Naive thymus-derived CD4-positive, alpha-beta T cell (primary cell): Measurements from ENCODE around the gene PSORS1C2. TPM values are rescaled to one million over a fixed set of nuclear protein-coding genes. Genes with fewer than 3 reads are reported as not detected.

ENCODE experiments used
- polyA plus RNA-seq, 2 donors: library from polyadenylated mRNA; unstranded; fragments of 300-500 nt; fragmentation: Illumina TruSeq; gene quantifications; one replicate each; pipeline ENCODE4 v1.2.3, GENCODE V29; 2021
- total RNA-seq, 6 experiments: library from RNA in 5 of 6; stranded (reverse) in 5 of 6; gene quantifications; 1 replicate in 5 of 6; 2 replicates in 1 of 6; pipeline ENCODE4 v1.2.3 and lab custom pipeline; 2021 to 2026

PSORS1C2 gene
- total and polyA plus RNA-seq, 7 experiments from 2014 or later, result not detected

Other genes starting within 250 kb of the PSORS1C2 start
- 10 to 100 TPM; 18.8 to 42.3 (median 32.2) TPM for gene GTF2H4, start 230.9 kb downstream of the PSORS1C2 start, total RNA-seq
- 10 to 100 TPM in 1 of 2 donors, 1 to 10 TPM in 1; 8.0 to 12.1 TPM for gene GTF2H4, start 230.9 kb downstream of the PSORS1C2 start, polyA plus RNA-seq
- gene VARS2, start 224.8 kb downstream of the PSORS1C2 start, total RNA-seq, result 10 to 100 TPM; 22.2 to 47.3 (median 37.9) TPM
- gene VARS2, start 224.8 kb downstream of the PSORS1C2 start, polyA plus RNA-seq, result 10 to 100 TPM; 17.1 to 18.9 TPM
- gene SFTA2, start 206.9 kb downstream of the PSORS1C2 start, total RNA-seq, result not detected
- gene SFTA2, start 206.9 kb downstream of the PSORS1C2 start, polyA plus RNA-seq, result under 1 TPM in 1 of 2 donors, not detected in 1; 0.34 TPM
- gene MUCL3, start 198.1 kb downstream of the PSORS1C2 start, total RNA-seq, result not detected
- gene MUCL3, start 198.1 kb downstream of the PSORS1C2 start, polyA plus RNA-seq, result not detected
- gene MUC21, start 155.3 kb downstream of the PSORS1C2 start, total RNA-seq, result not detected
- not detected for gene MUC21, start 155.3 kb downstream of the PSORS1C2 start, polyA plus RNA-seq
- not detected for gene MUC22, start 128.6 kb downstream of the PSORS1C2 start, total RNA-seq
- not detected for gene MUC22, start 128.6 kb downstream of the PSORS1C2 start, polyA plus RNA-seq
- not detected for gene C6orf15, start 26.5 kb downstream of the PSORS1C2 start, total RNA-seq
- not detected for gene C6orf15, start 26.5 kb downstream of the PSORS1C2 start, polyA plus RNA-seq
- gene PSORS1C1, start 24.3 kb downstream of the PSORS1C2 start, total RNA-seq, result not detected
- gene PSORS1C1, start 24.3 kb downstream of the PSORS1C2 start, polyA plus RNA-seq, result not detected
- gene CDSN, start 18.6 kb downstream of the PSORS1C2 start, total RNA-seq, result not detected
- not detected for gene CDSN, start 18.6 kb downstream of the PSORS1C2 start, polyA plus RNA-seq
- gene CCHCR1, start 18.7 kb upstream of the PSORS1C2 start, total RNA-seq, result 10 to 100 TPM; 20.1 to 46.4 (median 35.5) TPM
- 10 to 100 TPM in 1 of 2 donors, 1 to 10 TPM in 1; 6.9 to 11.1 TPM for gene CCHCR1, start 18.7 kb upstream of the PSORS1C2 start, polyA plus RNA-seq
- 10 to 100 TPM in 1 of 5 experiments, 1 to 10 TPM in 4; 4.3 to 78.9 (median 9.4) TPM for gene TCF19, start 19.5 kb upstream of the PSORS1C2 start, total RNA-seq
- 1 to 10 TPM; 9.4 to 9.7 TPM for gene TCF19, start 19.5 kb upstream of the PSORS1C2 start, polyA plus RNA-seq
- gene POU5F1, start 31.6 kb upstream of the PSORS1C2 start, total RNA-seq, result under 1 TPM in 1 of 5 experiments, not detected in 4; 0.46 TPM
- gene POU5F1, start 31.6 kb upstream of the PSORS1C2 start, polyA plus RNA-seq, result under 1 TPM in 1 of 2 donors, not detected in 1; 0.18 TPM
- gene HLA-C, start 133.0 kb upstream of the PSORS1C2 start, total RNA-seq, result 1,000 to 10,000 TPM; 1,349 to 2,513 (median 1,489) TPM
- gene HLA-C, start 133.0 kb upstream of the PSORS1C2 start, polyA plus RNA-seq, result 1,000 to 10,000 TPM; 2,614 to 2,874 TPM
- 1,000 to 10,000 TPM; 5,136 to 7,364 (median 5,516) TPM for gene HLA-B, start 218.1 kb upstream of the PSORS1C2 start, total RNA-seq
- 1,000 to 10,000 TPM; 5,467 to 7,459 TPM for gene HLA-B, start 218.1 kb upstream of the PSORS1C2 start, polyA plus RNA-seq